Activated naive CD8-positive, alpha-beta T cell treated with anti-CD3 and anti-CD28 coated beads, Interleukin-2, amount 50 U/mL, for 24 hours (primary cell): ENCODE results near the gene PCSK4.

Experiments used
- ATAC-seq: fragments of 150-1000 bp; cut with Tn5 transposase; one replicate; pipeline ENCODE4 v1.10.0; 2021
- DNase-seq: peaks from one replicate; pipeline ENCODE4 v3.0.0; 2021
- H3K27ac Mint-ChIP-seq: one replicate; pipeline ENCODE4 v1.8.0; 2021; ENCODE audit warnings: mild to moderate bottlenecking, mixed read lengths
- H3K27me3 Mint-ChIP-seq: one replicate; pipeline ENCODE4 v1.8.0; 2021; ENCODE audit warnings: mixed read lengths
- H3K36me3 Mint-ChIP-seq: one replicate; pipeline ENCODE4 v1.8.0; 2021; ENCODE audit warnings: low read depth, mixed read lengths
- H3K4me1 Mint-ChIP-seq: one replicate; pipeline ENCODE4 v1.8.0; 2021; ENCODE audit warnings: mixed read lengths
- H3K4me3 Mint-ChIP-seq: one replicate; pipeline ENCODE4 v1.8.0; 2021; ENCODE audit warnings: mild to moderate bottlenecking, moderate library complexity, mixed read lengths
- H3K9me3 Mint-ChIP-seq: one replicate; pipeline ENCODE4 v1.8.0; 2021; ENCODE audit warnings: mixed read lengths

The PCSK4 gene

DNA sequence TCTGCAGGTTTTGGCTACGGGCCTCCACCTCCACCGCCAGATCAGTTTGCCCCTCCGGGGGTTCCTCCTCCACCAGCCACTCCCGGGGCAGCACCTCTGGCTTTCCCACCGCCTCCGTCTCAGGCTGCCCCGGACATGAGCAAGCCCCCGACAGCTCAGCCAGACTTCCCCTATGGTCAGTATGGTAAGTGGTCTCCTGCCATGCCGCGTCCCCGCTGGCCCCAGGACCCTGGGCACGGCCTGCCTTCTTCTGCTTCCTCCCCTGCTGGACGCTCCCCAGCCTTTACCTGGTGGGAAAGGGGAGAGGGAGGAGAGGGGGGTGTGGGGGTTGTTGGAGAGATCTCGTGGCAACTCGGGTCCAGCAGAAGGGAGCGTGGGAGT is 57.7 kb downstream of the PCSK4 start:
- no peak for DNase-seq
- Mint-ChIP-seq H3K27ac (no peak overlapping the region), H3K36me3 (peaks cover 8% of the 10 kb centered on the region), H3K9me3 (no peaks in the 10 kb centered on the region), H3K4me3 (no peak overlapping the region), H3K4me1 (peaks cover under 1% of the 10 kb centered on the region), H3K27me3 (no peaks in the 10 kb centered on the region)
- ATAC-seq: no peak

DNA sequence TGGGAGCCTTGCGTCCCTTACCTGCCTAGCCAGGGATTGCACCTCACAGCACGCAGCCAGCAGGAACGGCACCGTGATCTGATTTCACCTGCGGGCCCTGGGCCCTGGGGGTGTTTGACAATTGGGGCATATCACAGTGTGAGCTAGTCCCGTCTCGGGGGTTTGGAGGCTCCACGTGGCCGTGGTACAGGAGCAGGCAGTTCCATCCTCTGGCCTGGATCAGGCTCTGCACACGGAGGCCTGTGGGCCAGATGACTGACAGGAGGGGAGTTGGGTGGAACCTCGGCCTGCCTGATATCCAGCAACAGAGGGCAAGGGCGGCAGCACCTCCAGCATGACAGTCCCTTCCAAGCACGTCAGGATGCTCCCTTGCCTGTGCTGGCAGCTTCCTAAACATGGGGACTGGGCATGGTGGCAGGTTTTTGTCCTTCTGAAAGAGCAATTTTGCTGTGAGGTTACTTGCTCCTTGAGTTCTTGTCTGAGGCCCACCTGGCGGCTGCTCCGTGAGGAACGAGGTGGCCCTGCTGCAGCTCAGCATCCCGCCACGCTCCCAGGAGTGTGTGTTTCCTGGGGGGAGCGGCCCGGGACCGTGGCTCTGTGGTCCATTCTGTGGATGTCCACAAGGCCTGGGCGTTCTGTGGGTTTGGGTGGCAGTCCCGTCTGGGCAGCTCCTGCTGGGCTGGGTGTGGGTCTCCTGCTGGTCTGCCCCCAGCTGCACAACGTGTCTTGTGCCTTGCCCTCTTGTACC is 58.2 kb downstream of the PCSK4 start:
- DNase-seq (no peak), ATAC-seq (no peak)
- H3K4me1 Mint-ChIP-seq: no peaks in the 10 kb centered on the region
- peaks cover 8% of the 10 kb centered on the region for H3K36me3 Mint-ChIP-seq
- no peaks in the 10 kb centered on the region for H3K27me3 Mint-ChIP-seq
- no peak overlapping the region for H3K4me3 Mint-ChIP-seq
- no peaks in the 10 kb centered on the region for H3K9me3 Mint-ChIP-seq
- no peak overlapping the region for H3K27ac Mint-ChIP-seq
